AG04450 (cell line): ENCODE results near the gene GLI1. TPM values are rescaled to one million over a fixed set of nuclear protein-coding genes. Genes with fewer than 3 reads are reported as not detected.
"Not testable (repeated sequence)": the region's sequence is repeated elsewhere in the genome, so short reads cannot be mapped to it uniquely, and the experiment has no call there.

Source experiments
- CTCF ChIA-PET: fragments of 300-600, 350-600 bp; formaldehyde crosslinking; extraction: SDS; loops from one replicate; lab custom pipeline; 2022; ENCODE audit warnings: antibody characterized with exemption, inconsistent platforms; lab: Charles Lee
- POLR2A ChIA-PET: fragments of 350-600 bp; formaldehyde crosslinking; extraction: SDS; loops from one replicate; lab custom pipeline; 2021; ENCODE audit warnings: antibody characterized with exemption, inconsistent platforms; lab: Yijun Ruan, JAX
- DNase-seq: peaks from one replicate; pipeline ENCODE4 v3.0.0-alpha.2; 2011; ENCODE audit warnings: low read depth, low spot score
- H3K27ac ChIP-seq: one replicate; pipeline ENCODE4 v1.5.1; 2012; ENCODE audit warnings: low read depth, low read length, control low read depth
- H3K27me3 ChIP-seq: one replicate; pipeline ENCODE4 v1.6.0; 2012; ENCODE audit warnings: low read length; ENCODE audit not compliant: control insufficient read depth, insufficient read depth
- H3K4me3 ChIP-seq: 2 replicates; pipeline ENCODE4 v1.5.1; 2011; ENCODE audit warnings: mild to moderate bottlenecking, low read depth, low read length, control low read depth
- H3K9me3 ChIP-seq: 2 replicates; pipeline ENCODE4 v1.5.1; 2012; ENCODE audit warnings: low read length; ENCODE audit not compliant: control insufficient read depth, insufficient read depth
- polyA plus RNA-seq: library from polyadenylated mRNA; depleted of rRNA; stranded (reverse); fragments of >200 nt; gene quantifications from 2 replicates; pipeline ENCODE4 v1.2.3, GENCODE V29; 2011
- TF ChIP-seq, protein P1 (sequence below): IDR thresholded peaks from 2 replicates; pipeline ENCODE4 v1.5.1; 2011; ENCODE audit warnings: low read depth, low read length, control low read depth, inconsistent platforms

Gene GLI1
- polyA plus RNA-seq, 1 experiment, result 8.3 TPM

DNA sequence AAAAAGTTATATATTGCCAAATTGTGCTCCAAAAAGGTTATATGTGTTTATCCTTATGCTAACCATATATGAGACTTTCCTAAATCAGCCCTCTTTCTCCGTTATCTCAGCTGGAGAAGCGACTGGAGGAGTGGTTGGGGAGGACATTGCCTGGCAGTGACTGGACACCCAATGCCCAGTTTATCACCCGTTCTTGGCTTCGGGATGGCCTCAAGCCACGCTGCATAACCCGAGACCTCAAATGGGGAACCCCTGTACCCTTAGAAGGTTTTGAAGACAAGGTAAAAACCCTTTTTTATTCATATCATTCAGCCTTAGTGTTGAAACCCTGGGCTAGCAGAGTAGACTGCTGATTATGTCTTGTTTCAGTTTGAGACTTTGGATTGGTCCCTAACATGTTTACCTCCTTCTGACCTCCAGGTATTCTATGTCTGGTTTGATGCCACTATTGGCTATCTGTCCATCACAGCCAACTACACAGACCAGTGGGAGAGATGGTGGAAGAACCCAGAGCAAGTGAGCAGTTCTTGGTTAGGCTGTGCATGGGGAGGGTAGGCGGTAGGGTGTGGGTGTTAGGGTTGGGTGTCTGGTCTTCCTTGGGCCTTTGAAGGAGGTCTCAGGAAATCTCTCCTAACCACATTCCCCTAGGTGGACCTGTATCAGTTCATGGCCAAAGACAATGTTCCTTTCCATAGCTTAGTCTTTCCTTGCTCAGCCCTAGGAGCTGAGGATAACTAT lies 52.2 kb downstream of the GLI1 start:
- CTCF ChIA-PET, result interaction anchor here (0.6 kb wide), 1 partner anchor 1468 kb away, joined by 3 read pairs; no protein-coding TSS in a partner anchor
- H3K27ac ChIP-seq, result peak overlapping the region; percentile 21
- H3K4me3 ChIP-seq, result no peak overlapping the region
- POLR2A ChIA-PET, result interaction anchor here (0.5 kb wide), 1 partner anchor 18 kb away, joined by 4 read pairs; no protein-coding TSS in a partner anchor
- TF ChIP-seq, protein P1, sequence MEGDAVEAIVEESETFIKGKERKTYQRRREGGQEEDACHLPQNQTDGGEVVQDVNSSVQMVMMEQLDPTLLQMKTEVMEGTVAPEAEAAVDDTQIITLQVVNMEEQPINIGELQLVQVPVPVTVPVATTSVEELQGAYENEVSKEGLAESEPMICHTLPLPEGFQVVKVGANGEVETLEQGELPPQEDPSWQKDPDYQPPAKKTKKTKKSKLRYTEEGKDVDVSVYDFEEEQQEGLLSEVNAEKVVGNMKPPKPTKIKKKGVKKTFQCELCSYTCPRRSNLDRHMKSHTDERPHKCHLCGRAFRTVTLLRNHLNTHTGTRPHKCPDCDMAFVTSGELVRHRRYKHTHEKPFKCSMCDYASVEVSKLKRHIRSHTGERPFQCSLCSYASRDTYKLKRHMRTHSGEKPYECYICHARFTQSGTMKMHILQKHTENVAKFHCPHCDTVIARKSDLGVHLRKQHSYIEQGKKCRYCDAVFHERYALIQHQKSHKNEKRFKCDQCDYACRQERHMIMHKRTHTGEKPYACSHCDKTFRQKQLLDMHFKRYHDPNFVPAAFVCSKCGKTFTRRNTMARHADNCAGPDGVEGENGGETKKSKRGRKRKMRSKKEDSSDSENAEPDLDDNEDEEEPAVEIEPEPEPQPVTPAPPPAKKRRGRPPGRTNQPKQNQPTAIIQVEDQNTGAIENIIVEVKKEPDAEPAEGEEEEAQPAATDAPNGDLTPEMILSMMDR, result no peak
- no peaks in the 10 kb centered on the region for H3K27me3 ChIP-seq
- no peaks in the 10 kb centered on the region for H3K9me3 ChIP-seq
- no peak for DNase-seq

DNA sequence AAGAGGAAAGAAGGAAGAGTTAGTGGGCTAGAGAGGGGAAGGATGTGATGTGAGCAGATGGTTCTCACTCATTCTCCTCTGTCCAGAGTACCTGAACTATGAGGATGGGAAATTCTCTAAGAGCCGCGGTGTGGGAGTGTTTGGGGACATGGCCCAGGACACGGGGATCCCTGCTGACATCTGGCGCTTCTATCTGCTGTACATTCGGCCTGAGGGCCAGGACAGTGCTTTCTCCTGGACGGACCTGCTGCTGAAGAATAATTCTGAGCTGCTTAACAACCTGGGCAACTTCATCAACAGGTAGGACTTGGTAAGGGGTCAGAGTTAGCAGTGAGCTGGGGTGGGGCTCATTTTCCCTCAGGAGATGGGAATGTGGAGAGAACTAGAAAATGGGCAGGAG lies 53.1 kb downstream of the GLI1 start:
- TF ChIP-seq, protein P1, result no peak
- Histone ChIP-seq H3K9me3 (no peaks in the 10 kb centered on the region), H3K27me3 (no peaks in the 10 kb centered on the region), H3K4me3 (no peak overlapping the region), H3K27ac (no peak overlapping the region)
- POLR2A ChIA-PET, result no interaction called here
- CTCF ChIA-PET, result interaction anchor here (0.6 kb wide), 1 partner anchor 1469 kb away, joined by 3 read pairs; no protein-coding TSS in a partner anchor
- DNase-seq, result no peak

DNA sequence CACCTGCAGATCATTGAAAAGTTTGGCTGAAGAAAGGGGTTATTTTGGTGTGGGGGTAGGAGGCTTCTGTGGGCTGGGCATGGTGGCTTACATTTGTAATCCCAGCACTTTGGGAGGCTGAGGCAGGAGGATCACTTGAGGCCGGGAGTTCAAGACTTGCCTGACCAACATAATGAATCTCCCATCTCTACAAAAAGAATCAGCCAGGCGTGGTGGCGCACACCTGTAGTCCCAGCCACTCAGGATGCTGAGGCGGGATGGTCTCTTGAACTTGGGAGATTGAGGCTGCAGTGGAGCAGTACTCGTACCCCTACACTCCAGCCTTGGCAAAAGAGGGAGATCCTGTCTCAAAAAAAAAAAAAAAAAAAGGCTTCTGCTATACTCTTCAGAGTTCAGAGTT lies 53.7 kb downstream of the GLI1 start:
- ChIA-PET CTCF (no interaction called here), POLR2A (interaction anchor here (0.7 kb wide), 1 partner anchor 13 kb away, joined by 3 read pairs; no protein-coding TSS in a partner anchor)

DNA sequence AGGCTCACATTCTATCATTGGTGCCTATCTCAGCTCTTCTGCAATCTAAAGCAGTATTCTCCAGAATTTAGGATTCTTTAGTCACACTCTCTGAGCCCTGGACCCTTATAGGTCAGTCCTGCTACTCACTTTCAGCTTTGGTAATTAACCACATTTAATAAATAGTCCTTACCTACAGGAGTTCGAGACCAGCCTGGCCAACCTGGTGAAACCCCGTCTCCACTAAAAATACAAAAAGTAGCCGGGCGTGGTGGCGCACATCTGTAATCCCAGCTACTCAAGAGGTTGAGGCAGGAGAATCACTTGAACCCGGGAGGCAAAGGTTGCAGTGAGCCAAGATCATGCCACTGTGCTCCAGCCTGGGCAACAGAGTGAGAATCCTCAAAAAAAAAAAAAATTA lies 54.1 kb downstream of the GLI1 start:
- not testable (repeated sequence) for H3K27me3 ChIP-seq, H3K27ac ChIP-seq, H3K4me3 ChIP-seq, DNase-seq, H3K9me3 ChIP-seq
- CTCF ChIA-PET, result interaction anchor here (0.6 kb wide), 1 partner anchor 149 kb away, joined by 4 read pairs; no protein-coding TSS in a partner anchor
- POLR2A ChIA-PET, result interaction anchor here (0.6 to 0.7 kb wide), 2 partner anchors 9 to 13 kb away, joined by 3 to 10 read pairs; no protein-coding TSS in a partner anchor

More for the DNA sequence above, 53.7 kb downstream of the GLI1 start:
- Histone ChIP-seq H3K27ac (no peak overlapping the region), H3K27me3 (no peaks in the 10 kb centered on the region), H3K4me3 (no peak overlapping the region), H3K9me3 (no peaks in the 10 kb centered on the region)
- DNase-seq, result no peak
- TF ChIP-seq, protein P1, result no peak

DNA sequence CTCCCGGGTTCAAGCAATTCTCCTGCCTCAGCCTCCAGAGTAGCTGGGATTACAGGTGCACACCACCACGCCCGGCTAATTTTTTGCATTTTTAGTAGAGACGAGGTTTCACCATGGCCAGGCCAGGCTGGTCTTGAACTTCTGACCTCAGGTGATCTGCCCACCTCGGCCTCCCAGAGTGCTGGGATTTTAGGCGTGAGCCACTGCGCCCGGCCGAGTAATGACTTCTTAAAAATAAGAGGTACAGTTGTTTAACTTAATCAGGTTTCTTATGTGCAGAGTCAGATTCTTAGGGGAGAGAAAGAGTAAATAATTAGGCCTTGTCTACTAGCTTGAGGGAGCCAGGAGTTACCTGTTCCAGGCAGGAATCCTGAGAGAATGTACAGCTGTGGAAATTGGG lies 54.7 kb downstream of the GLI1 start:
- H3K4me3 ChIP-seq, H3K27ac ChIP-seq, H3K27me3 ChIP-seq, DNase-seq, H3K9me3 ChIP-seq: not testable (repeated sequence)
- CTCF ChIA-PET, result interaction anchor here (0.6 kb wide), 1 partner anchor 149 kb away, joined by 4 read pairs; no protein-coding TSS in a partner anchor
- POLR2A ChIA-PET, result interaction anchor here (0.6 to 0.7 kb wide), 2 partner anchors 9 to 13 kb away, joined by 3 to 10 read pairs; no protein-coding TSS in a partner anchor
